PC-3 (cell line): Measurements from ENCODE around the gene LIMS2.

Experiments used
- CTCF ChIP-seq: fragments of 300-600 bp; sonication (generic); conservative IDR thresholded peaks from 2 replicates; pipeline ENCODE4 v1.5.1; 2017; ENCODE audit warnings: antibody characterized with exemption, low read depth, mild to moderate bottlenecking, low read length
- EZH2 ChIP-seq: fragments of 300-600 bp; sonication (generic); IDR thresholded peaks from one replicate; pipeline ENCODE4 v1.6.1; 2017; ENCODE audit warnings: antibody characterized with exemption, mild to moderate bottlenecking, low read length; ENCODE audit not compliant: unreplicated experiment
- EZH2phosphoT487 ChIP-seq: fragments of 300-600 bp; sonication (generic); IDR thresholded peaks from 2 replicates; pipeline ENCODE4 v1.6.1; 2018; ENCODE audit warnings: mild to moderate bottlenecking, antibody characterized with exemption, low read length, borderline replicate concordance

GRCh38 chr2:127642706-127643438, 32.5 kb downstream of the LIMS2 start:
- TF ChIP-seq CTCF: no peak
- no peak for TF ChIP-seq EZH2
- no peak for TF ChIP-seq EZH2phosphoT487
